ENCODE data around the gene MTFMT.

DNA sequence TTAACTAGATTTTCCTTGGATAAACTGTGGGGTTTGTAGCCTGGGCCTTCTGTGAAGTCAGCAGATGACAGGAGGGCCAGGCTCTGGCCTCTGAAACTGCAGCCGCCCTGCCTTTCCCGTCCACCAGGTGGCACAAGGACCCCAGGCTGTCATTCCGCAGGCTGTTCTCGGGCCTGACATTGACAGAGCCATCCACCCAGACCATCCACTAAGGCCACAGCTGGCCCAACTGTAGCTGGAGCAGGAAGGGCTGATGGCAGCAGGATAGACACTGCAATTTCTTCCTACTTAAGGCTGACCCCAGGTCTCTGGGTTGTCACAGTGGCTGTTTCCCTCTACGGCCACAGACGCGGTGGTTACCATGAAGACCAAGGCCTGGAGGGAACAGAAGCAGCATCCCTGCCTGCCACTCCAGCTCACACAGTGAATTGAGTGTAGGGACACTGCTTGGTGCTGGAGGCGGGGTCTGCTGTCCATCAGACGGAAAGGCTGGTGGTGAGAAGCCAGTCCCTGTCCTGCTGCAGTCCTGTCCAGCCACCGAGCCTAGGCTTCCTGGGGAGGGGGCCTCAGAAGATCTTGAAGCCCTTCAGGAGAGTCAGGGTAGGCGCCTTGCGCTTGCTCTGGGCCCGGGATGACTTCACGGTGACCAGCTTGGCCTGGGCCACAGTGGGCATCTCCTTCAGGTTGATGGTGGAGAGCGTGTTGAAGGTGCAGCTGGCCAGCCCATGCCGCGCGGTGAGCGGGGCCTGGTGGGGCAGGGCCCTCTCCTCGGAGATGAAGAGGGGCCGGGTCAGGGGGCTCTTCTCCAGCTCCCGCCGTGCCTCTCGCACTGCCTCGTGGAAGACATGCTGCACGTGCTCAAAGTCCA lies 25.1 kb upstream of the MTFMT start:
- TF ChIP-seq GATA2 (IDR thresholded peaks at IDR 0.05; ENCODE audit: low read depth, low read length) (no peak), GATA3 (IDR thresholded peaks at IDR 0.05; ENCODE audit: low read depth, low read length) (no peak)
